ENCODE results near the gene SH3TC1. TPM values are rescaled to one million over a fixed set of nuclear protein-coding genes. Genes with fewer than 3 reads are reported as not detected.

Gene SH3TC1
- polyA plus RNA-seq, 3 donors from 2014 or later: 3.4 to 18.1 (median 4.2) TPM

- H3K27ac Mint-ChIP-seq: no peak overlapping the region
- peaks cover 0 to 7% (median 2%) of the 10 kb centered on the region in 3 donors for H3K27me3 Mint-ChIP-seq (ENCODE audit: low read depth in 3 of 3)
- H3K36me3 Mint-ChIP-seq: no peaks in the 10 kb centered on the region
Observed at GRCh38 chr4:8265171-8265929, 66.3 kb downstream of the SH3TC1 start.

GRCh38 chr4:8266088-8266487 lies 67.0 kb downstream of the SH3TC1 start:
- Mint-ChIP-seq H3K27ac (no peak overlapping the region), H3K27me3 (ENCODE audit: low read depth in 3 of 3) (peaks cover 0 to 7% (median 2%) of the 10 kb centered on the region in 3 donors), H3K9me3 (no peaks in the 10 kb centered on the region), H3K4me3 (no peak overlapping the region), H3K4me1 (no peaks in the 10 kb centered on the region), H3K36me3 (no peaks in the 10 kb centered on the region)
- DNase-seq: no peak

More at GRCh38 chr4:8265171-8265929, 66.3 kb downstream of the SH3TC1 start:
- DNase-seq: no peak
- H3K4me1 Mint-ChIP-seq: no peaks in the 10 kb centered on the region
- H3K4me3 Mint-ChIP-seq: no peak overlapping the region
- H3K9me3 Mint-ChIP-seq: no peaks in the 10 kb centered on the region

GRCh38 chr4:8266508-8266907 lies 67.4 kb downstream of the SH3TC1 start:
- peaks cover 0 to 8% (median 2%) of the 10 kb centered on the region in 3 donors for H3K27me3 Mint-ChIP-seq (ENCODE audit: low read depth in 3 of 3)
- no peaks in the 10 kb centered on the region for H3K4me1 Mint-ChIP-seq
- DNase-seq: no peak
- H3K4me3 Mint-ChIP-seq: peak overlapping the region in 1 of 5 donors; percentile 8
- no peaks in the 10 kb centered on the region for H3K36me3 Mint-ChIP-seq
- no peaks in the 10 kb centered on the region for H3K9me3 Mint-ChIP-seq
- H3K27ac Mint-ChIP-seq: no peak overlapping the region

GRCh38 chr4:8267077-8267476 lies 68.0 kb downstream of the SH3TC1 start:
- Mint-ChIP-seq H3K27ac (no peak overlapping the region), H3K4me1 (no peaks in the 10 kb centered on the region), H3K36me3 (no peaks in the 10 kb centered on the region), H3K27me3 (ENCODE audit: low read depth in 3 of 3) (peaks cover 0 to 11% (median 2%) of the 10 kb centered on the region in 3 donors), H3K4me3 (no peak overlapping the region), H3K9me3 (no peaks in the 10 kb centered on the region)
- DNase-seq: no peak

- Mint-ChIP-seq H3K27me3 (ENCODE audit: low read depth in 3 of 3) (peaks cover 0 to 12% (median 2%) of the 10 kb centered on the region in 3 donors), H3K36me3 (no peaks in the 10 kb centered on the region), H3K4me1 (no peaks in the 10 kb centered on the region), H3K9me3 (no peaks in the 10 kb centered on the region), H3K27ac (no peak overlapping the region), H3K4me3 (no peak overlapping the region)
- DNase-seq: no peak
Observed at GRCh38 chr4:8268211-8268610, 69.1 kb downstream of the SH3TC1 start.

- Mint-ChIP-seq H3K4me3 (no peak overlapping the region), H3K27ac (no peak overlapping the region), H3K9me3 (no peaks in the 10 kb centered on the region), H3K36me3 (no peaks in the 10 kb centered on the region), H3K4me1 (no peaks in the 10 kb centered on the region), H3K27me3 (ENCODE audit: low read depth in 3 of 3) (peaks cover 2 to 12% (median 2%) of the 10 kb centered on the region in 3 donors)
- no peak for DNase-seq
Observed at GRCh38 chr4:8268901-8269534, 69.9 kb downstream of the SH3TC1 start.

- no peaks in the 10 kb centered on the region for H3K9me3 Mint-ChIP-seq
- no peaks in the 10 kb centered on the region for H3K4me1 Mint-ChIP-seq
- H3K36me3 Mint-ChIP-seq: no peaks in the 10 kb centered on the region
- H3K27ac Mint-ChIP-seq: no peak within 1 kb of the TSS
- H3K27me3 Mint-ChIP-seq (ENCODE audit: low read depth in 3 of 3): peaks cover 2 to 12% (median 2%) of the 10 kb centered on the region in 3 donors
- H3K4me3 Mint-ChIP-seq: no peak within 1 kb of the TSS
- no peak for DNase-seq
Observed at GRCh38 chr4:8269535-8270417, 70.7 kb downstream of the SH3TC1 start, which contains the start of gene HTRA3. HTRA3 (plus strand) TSS chr4:8269754; CDS start chr4:8269969, 215 bp downstream.

GRCh38 chr4:8270418-8270771 lies 71.3 kb downstream of the SH3TC1 start:
- no peaks in the 10 kb centered on the region for H3K9me3 Mint-ChIP-seq
- H3K27me3 Mint-ChIP-seq (ENCODE audit: low read depth in 3 of 3): peaks cover 2 to 12% (median 2%) of the 10 kb centered on the region in 3 donors
- no peak overlapping the region for H3K4me3 Mint-ChIP-seq
- no peaks in the 10 kb centered on the region for H3K4me1 Mint-ChIP-seq
- no peak for DNase-seq
- H3K36me3 Mint-ChIP-seq: no peaks in the 10 kb centered on the region
- H3K27ac Mint-ChIP-seq: no peak overlapping the region

- DNase-seq: no peak
- no peaks in the 10 kb centered on the region for H3K36me3 Mint-ChIP-seq
- H3K27me3 Mint-ChIP-seq (ENCODE audit: low read depth in 3 of 3): peaks cover 2 to 12% (median 2%) of the 10 kb centered on the region in 3 donors
- no peak overlapping the region for H3K27ac Mint-ChIP-seq
- H3K4me3 Mint-ChIP-seq: no peak overlapping the region
- H3K9me3 Mint-ChIP-seq: no peaks in the 10 kb centered on the region
- H3K4me1 Mint-ChIP-seq: no peaks in the 10 kb centered on the region
Observed at GRCh38 chr4:8270912-8271815, 72.1 kb downstream of the SH3TC1 start.

- H3K27ac Mint-ChIP-seq: no peak overlapping the region
- H3K4me1 Mint-ChIP-seq: no peaks in the 10 kb centered on the region
- no peak for DNase-seq
- H3K36me3 Mint-ChIP-seq: no peaks in the 10 kb centered on the region
- H3K27me3 Mint-ChIP-seq (ENCODE audit: low read depth in 3 of 3): peaks cover 2 to 12% (median 2%) of the 10 kb centered on the region in 3 donors
- H3K4me3 Mint-ChIP-seq: no peak overlapping the region
- H3K9me3 Mint-ChIP-seq: no peaks in the 10 kb centered on the region
Observed at GRCh38 chr4:8271821-8272220, 72.7 kb downstream of the SH3TC1 start.

- Mint-ChIP-seq H3K4me1 (no peaks in the 10 kb centered on the region), H3K27ac (no peak overlapping the region), H3K27me3 (ENCODE audit: low read depth in 3 of 3) (peaks cover 2 to 12% (median 2%) of the 10 kb centered on the region in 3 donors), H3K4me3 (no peak overlapping the region), H3K36me3 (no peaks in the 10 kb centered on the region), H3K9me3 (no peaks in the 10 kb centered on the region)
- no peak for DNase-seq
Observed at GRCh38 chr4:8272472-8273428, 73.7 kb downstream of the SH3TC1 start.

GRCh38 chr4:8273450-8273849 lies 74.4 kb downstream of the SH3TC1 start:
- DNase-seq: no peak
- H3K27me3 Mint-ChIP-seq (ENCODE audit: low read depth in 3 of 3): peaks cover 2 to 12% (median 2%) of the 10 kb centered on the region in 3 donors
- H3K4me3 Mint-ChIP-seq: no peak overlapping the region
- H3K36me3 Mint-ChIP-seq: no peaks in the 10 kb centered on the region
- no peaks in the 10 kb centered on the region for H3K4me1 Mint-ChIP-seq
- H3K27ac Mint-ChIP-seq: no peak overlapping the region
- H3K9me3 Mint-ChIP-seq: no peaks in the 10 kb centered on the region
